A673 (cell line): Measurements from ENCODE around the gene KATNBL1.

Experiments
- CTCF ChIP-seq: fragments of 300-800, 200-600 bp; sonication (generic); conservative IDR thresholded peaks from 2 replicates; pipeline ENCODE4 v1.5.1; 2017; ENCODE audit warnings: low read depth, mild to moderate bottlenecking, antibody characterized with exemption, low read length, moderate library complexity, mixed read lengths
- EZH2 ChIP-seq: fragments of 200-600 bp; sonication (generic); IDR thresholded peaks from 2 replicates; pipeline ENCODE4 v1.6.1; 2017; ENCODE audit warnings: borderline replicate concordance, low read depth, mild to moderate bottlenecking, mixed read lengths, antibody characterized with exemption, low read length; ENCODE audit not compliant: poor library complexity, severe bottlenecking

- TF ChIP-seq EZH2: no peak
- TF ChIP-seq CTCF: no peak
Measured at GRCh38 chr15:34213690-34214089, 3.8 kb upstream of the KATNBL1 start.
